ENCODE measurements around the gene PIK3R1.

GRCh38 chr5:68332080-68332451, 116.5 kb downstream of the PIK3R1 start:
- TF ChIP-seq, protein P1, sequence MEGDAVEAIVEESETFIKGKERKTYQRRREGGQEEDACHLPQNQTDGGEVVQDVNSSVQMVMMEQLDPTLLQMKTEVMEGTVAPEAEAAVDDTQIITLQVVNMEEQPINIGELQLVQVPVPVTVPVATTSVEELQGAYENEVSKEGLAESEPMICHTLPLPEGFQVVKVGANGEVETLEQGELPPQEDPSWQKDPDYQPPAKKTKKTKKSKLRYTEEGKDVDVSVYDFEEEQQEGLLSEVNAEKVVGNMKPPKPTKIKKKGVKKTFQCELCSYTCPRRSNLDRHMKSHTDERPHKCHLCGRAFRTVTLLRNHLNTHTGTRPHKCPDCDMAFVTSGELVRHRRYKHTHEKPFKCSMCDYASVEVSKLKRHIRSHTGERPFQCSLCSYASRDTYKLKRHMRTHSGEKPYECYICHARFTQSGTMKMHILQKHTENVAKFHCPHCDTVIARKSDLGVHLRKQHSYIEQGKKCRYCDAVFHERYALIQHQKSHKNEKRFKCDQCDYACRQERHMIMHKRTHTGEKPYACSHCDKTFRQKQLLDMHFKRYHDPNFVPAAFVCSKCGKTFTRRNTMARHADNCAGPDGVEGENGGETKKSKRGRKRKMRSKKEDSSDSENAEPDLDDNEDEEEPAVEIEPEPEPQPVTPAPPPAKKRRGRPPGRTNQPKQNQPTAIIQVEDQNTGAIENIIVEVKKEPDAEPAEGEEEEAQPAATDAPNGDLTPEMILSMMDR (IDR thresholded peaks at IDR 0.05 in 8 of 11, conservative IDR thresholded peaks at IDR 0.05 in 3 of 11): no peak
- TF ChIP-seq POLR2A (IDR thresholded peaks at IDR 0.05) (no peak), POLR2AphosphoS5 (IDR thresholded peaks at IDR 0.05) (no peak)
